ENCODE data around the gene DOK7.

The DOK7 gene

GRCh38 chr4:3485886-3486540, 22.9 kb downstream of the DOK7 start:
- DNase-seq (ENCODE audit: low spot score) (no peak), FAIRE-seq (no peak)

GRCh38 chr4:3486541-3487540, 23.7 kb downstream of the DOK7 start:
- DNase-seq (ENCODE audit: low spot score) = no peak
- no peak for FAIRE-seq

GRCh38 chr4:3487861-3488260, 24.8 kb downstream of the DOK7 start:
- FAIRE-seq (no peak), DNase-seq (ENCODE audit: low spot score) (no peak)

GRCh38 chr4:3488820-3489219, 25.7 kb downstream of the DOK7 start:
- no peak for DNase-seq (ENCODE audit: low spot score)
- no peak for FAIRE-seq

GRCh38 chr4:3489451-3489962, 26.4 kb downstream of the DOK7 start:
- DNase-seq (ENCODE audit: low spot score) = no peak
- FAIRE-seq = no peak

- no peak for DNase-seq (ENCODE audit: low spot score)
Measured at GRCh38 chr4:3491681-3492405, 28.7 kb downstream of the DOK7 start.

GRCh38 chr4:3492741-3493719, 29.9 kb downstream of the DOK7 start:
- no peak for FAIRE-seq
- DNase-seq (ENCODE audit: low spot score) = no peak

More at GRCh38 chr4:3491681-3492405, 28.7 kb downstream of the DOK7 start:
- no peak for FAIRE-seq

GRCh38 chr4:3493720-3494461, 30.8 kb downstream of the DOK7 start:
- FAIRE-seq (no peak), DNase-seq (ENCODE audit: low spot score) (no peak)

- FAIRE-seq = no peak
- no peak for DNase-seq (ENCODE audit: low spot score)
Measured at GRCh38 chr4:3494462-3494871, 31.4 kb downstream of the DOK7 start.

- DNase-seq (ENCODE audit: low spot score) (no peak), FAIRE-seq (no peak)
Measured at GRCh38 chr4:3495204-3495975, 32.3 kb downstream of the DOK7 start.

- DNase-seq (ENCODE audit: low spot score) = no peak
- FAIRE-seq = no peak
Measured at GRCh38 chr4:3496021-3496420, 32.9 kb downstream of the DOK7 start.

GRCh38 chr4:3497095-3497494, 34.0 kb downstream of the DOK7 start:
- FAIRE-seq (no peak), DNase-seq (ENCODE audit: low spot score) (no peak)

- DNase-seq (ENCODE audit: low spot score) = no peak
- FAIRE-seq = no peak
Measured at GRCh38 chr4:3497523-3498389, 34.6 kb downstream of the DOK7 start.

- DNase-seq (ENCODE audit: low spot score) (no peak), FAIRE-seq (no peak)
Measured at GRCh38 chr4:3498407-3498806, 35.3 kb downstream of the DOK7 start.

GRCh38 chr4:3498901-3499510, 35.9 kb downstream of the DOK7 start:
- no peak for DNase-seq (ENCODE audit: low spot score)
- no peak for FAIRE-seq

- FAIRE-seq = no peak
- DNase-seq (ENCODE audit: low spot score) = no peak
Measured at GRCh38 chr4:3499710-3500109, 36.6 kb downstream of the DOK7 start.

- FAIRE-seq = no peak
Measured at GRCh38 chr4:3500111-3500510, 37.0 kb downstream of the DOK7 start.

More at GRCh38 chr4:3500111-3500510, 37.0 kb downstream of the DOK7 start:
- DNase-seq (ENCODE audit: low spot score) = no peak

Measured in urothelium cell line (cell line).